Activated CD4-positive, alpha-beta T cell treated with anti-CD3 and anti-CD28 coated beads for 4 hours (primary cell): Measurements from ENCODE around the gene PRR36.
A peak's percentile ranks its signal among the peaks of the same experiment; 100 is the strongest.

Source experiments
- DNase-seq, 2 donors: peaks; one replicate each; pipeline ENCODE4 v3.0.0-alpha.2; 2020

The PRR36 gene

GRCh38 chr19:7842661-7843294 is 31.4 kb downstream of the PRR36 start:
- DNase-seq: no peak

GRCh38 chr19:7841751-7842660 is 32.2 kb downstream of the PRR36 start:
- DNase-seq: no peak

- DNase-seq: no peak
These were observed 33.6 kb downstream of the PRR36 start for GRCh38 chr19:7840629-7841028.

GRCh38 chr19:7839476-7839875 is 34.7 kb downstream of the PRR36 start:
- DNase-seq: no peak

- DNase-seq: no peak
These were observed 40.7 kb downstream of the PRR36 start for GRCh38 chr19:7833225-7834099.

- no peak for DNase-seq
These were observed 41.4 kb downstream of the PRR36 start for GRCh38 chr19:7832781-7833180.

GRCh38 chr19:7832009-7832408 is 42.2 kb downstream of the PRR36 start:
- no peak for DNase-seq

GRCh38 chr19:7831452-7831851 is 42.7 kb downstream of the PRR36 start:
- DNase-seq: no peak

- DNase-seq: no peak
These were observed 43.4 kb downstream of the PRR36 start for GRCh38 chr19:7830823-7831222.

GRCh38 chr19:7830272-7830771 is 43.9 kb downstream of the PRR36 start:
- DNase-seq: peak; percentile 16 to 24

GRCh38 chr19:7829561-7830271 is 44.5 kb downstream of the PRR36 start, which contains the start of gene EVI5L:
EVI5L (plus strand) TSS chr19:7830218; CDS start chr19:7846543, 16,325 bp downstream.
- peak; percentile 99 to 100 for DNase-seq

- DNase-seq: no peak
These were observed 45.0 kb downstream of the PRR36 start for GRCh38 chr19:7829166-7829520.

GRCh38 chr19:7823686-7824301 is 50.4 kb downstream of the PRR36 start:
- DNase-seq: no peak

- DNase-seq: no peak
These were observed 51.2 kb downstream of the PRR36 start for GRCh38 chr19:7822910-7823515.

GRCh38 chr19:7820588-7820987 is 53.6 kb downstream of the PRR36 start:
- no peak for DNase-seq

- DNase-seq: no peak
These were observed 54.9 kb downstream of the PRR36 start for GRCh38 chr19:7819337-7819736.

- no peak for DNase-seq
These were observed 55.4 kb downstream of the PRR36 start for GRCh38 chr19:7818806-7819205.
